GM19438 (cell line): ENCODE data around the gene REV1.

Experiments
- ATAC-seq: cut with Tn5 transposase; IDR thresholded peaks from one replicate; pipeline ENCODE4 v1.9.1; 2021; ENCODE audit warnings: low read depth; ENCODE audit not compliant: unreplicated experiment

REV1 gene

GRCh38 chr2:99458529-99458928 lies 31.3 kb downstream of the REV1 start:
- ATAC-seq = no peak

DNA sequence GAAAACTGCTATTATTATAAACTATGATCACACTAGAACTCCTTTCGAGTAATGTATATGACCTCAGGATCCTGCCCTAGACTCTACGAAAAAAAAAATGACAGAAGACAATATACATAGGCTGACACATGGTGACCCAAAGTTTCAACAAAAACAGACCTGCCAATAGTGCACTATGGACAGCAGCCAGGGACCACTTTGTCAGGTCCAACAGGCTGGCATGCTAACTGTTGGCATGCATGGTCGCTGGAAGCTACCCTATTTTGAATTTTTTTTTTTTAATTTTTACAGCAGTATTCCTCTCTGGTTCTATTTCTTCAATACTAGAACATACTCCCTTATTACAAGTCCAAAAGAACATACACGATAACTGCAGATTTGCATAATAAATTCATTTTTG lies 38.1 kb downstream of the REV1 start:
- no peak for ATAC-seq

DNA sequence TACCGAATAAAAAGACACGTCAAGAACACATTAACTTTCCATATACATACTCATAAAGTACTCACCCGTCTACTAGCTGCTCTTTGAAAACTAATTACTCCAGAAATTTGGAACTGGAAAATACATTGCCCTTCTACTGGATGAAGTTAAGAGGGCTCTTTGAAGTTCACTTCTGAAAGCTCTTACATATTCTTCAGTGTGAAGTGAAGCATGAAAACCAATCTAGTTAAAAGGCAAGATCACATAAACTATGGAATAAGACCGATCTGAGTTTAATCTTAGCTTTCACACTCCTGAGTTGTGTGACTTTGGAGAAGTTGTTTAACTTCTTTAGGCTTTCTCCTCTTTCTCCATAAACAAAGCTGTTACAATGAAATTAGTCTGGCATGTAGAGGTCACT lies 38.5 kb downstream of the REV1 start:
- ATAC-seq = no peak

- ATAC-seq = no peak
These were observed 39.6 kb downstream of the REV1 start for GRCh38 chr2:99450199-99450598.

DNA sequence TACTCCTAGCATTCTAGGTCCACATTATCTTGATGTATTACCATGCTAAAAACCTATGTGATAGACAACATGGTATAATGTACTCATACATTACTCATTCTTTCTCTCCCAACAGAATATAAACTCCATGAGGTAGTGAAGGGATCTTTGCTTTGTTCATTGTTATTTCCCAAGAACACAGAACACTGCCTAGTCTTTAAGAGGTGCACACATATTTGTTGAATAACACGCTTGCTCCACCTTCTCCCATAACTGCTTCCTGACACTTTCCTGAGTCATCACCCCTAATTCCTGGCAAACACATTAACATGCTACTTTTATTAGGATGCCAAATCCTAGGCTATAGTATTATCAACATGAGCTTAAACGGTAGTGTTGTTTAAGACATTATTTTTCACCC lies 41.3 kb downstream of the REV1 start:
- ATAC-seq = no peak

DNA sequence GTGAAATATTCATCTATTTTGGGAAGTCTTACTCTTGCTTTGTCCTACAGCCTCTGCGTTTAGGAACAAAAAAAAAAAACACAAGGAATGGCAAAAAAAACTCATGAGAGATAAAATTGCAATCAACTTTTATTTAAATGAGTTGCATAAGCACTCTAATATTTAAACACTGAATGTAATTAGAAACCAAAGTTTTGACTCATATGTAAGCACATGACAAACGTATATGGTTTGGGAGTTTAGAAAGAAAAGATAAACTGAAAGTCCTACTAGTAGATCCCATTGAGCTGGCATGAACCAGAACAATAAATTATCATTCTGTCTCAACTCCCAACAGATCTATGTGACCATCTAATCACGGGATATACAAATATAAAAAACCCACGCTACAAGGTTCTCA lies 44.8 kb downstream of the REV1 start:
- ATAC-seq = no peak

DNA sequence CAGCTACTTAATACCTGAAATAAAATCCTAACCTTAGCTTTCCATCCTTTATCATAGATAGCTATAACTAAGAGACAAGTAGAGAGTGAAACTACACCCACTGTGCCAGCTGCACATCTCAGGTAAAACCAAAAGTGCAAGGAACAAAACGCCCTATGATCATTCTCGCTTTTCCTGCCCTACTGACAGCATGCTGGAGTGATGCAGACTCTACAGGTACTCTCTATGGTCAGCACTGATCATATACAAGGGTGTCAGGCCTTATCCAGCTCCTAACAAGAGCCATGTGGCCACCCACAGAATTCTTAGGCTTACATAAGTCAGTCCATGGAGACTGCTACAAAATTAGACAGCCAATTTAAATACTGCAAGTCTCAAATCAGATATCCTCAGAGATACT lies 45.6 kb downstream of the REV1 start:
- ATAC-seq = no peak

- ATAC-seq = no peak
These were observed 47.0 kb downstream of the REV1 start for GRCh38 chr2:99442837-99443236.

GRCh38 chr2:99439971-99440505 lies 49.8 kb downstream of the REV1 start:
- no peak for ATAC-seq

DNA sequence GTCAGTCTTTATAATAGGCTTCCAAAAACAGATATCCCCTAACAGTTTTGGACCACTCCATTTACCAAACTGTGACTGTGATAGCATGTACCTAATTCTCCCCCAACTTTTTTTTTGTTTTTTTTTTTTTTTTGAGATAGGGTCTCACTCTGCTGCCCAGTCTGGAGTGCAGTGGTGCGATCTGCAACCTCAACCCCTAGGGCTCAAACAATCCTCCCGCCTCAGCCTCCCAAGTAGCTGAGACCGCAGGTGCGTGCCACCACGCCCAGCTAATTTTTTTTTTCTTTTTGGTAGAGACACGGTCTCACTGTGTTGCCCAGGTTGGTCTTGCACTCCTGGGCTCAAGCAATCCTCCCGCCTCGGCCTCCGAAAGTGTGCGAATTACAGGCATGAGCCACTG lies 52.9 kb downstream of the REV1 start:
- no peak for ATAC-seq

- no peak for ATAC-seq
These were observed 56.5 kb downstream of the REV1 start for GRCh38 chr2:99433340-99433739.

- no peak for ATAC-seq
These were observed 58.1 kb downstream of the REV1 start for GRCh38 chr2:99431587-99432275.

GRCh38 chr2:99430614-99431291 lies 59.1 kb downstream of the REV1 start:
- no peak for ATAC-seq

DNA sequence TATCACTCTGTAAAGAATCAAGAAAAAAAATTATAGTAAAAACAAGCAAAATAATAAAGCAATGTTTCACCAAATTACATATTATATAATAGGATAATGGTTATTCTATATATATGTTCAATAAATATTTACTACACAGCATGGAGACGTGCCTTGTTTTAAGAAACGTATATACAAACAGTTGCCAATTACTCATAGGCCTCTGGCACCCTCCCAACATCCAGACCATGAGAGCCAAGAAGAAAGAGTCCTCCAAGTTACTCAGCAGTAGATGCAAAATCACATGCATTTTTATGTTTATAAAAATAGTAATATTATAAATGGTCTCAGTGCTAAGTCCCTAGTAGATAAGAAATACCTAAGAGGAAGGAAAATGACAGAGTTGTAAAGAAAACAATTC lies 64.8 kb downstream of the REV1 start:
- ATAC-seq = no peak

DNA sequence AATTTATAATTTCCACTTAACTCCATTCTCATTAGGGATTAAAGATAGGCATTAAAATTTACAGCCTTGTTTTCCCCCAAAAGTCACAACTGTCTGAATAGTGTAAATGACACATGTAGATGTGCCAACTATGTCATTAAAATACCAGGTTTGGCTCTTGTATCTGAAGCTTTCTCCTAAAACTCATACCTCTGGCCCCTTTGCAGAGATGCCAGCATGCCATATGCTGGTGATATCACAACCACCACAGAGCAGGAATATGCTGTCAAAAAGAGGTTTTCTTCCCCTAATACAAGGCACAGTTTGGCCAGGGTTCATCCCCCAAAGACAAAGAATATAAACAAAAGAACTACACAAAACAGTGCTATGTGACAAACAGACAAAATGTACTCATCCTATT lies 65.4 kb downstream of the REV1 start:
- no peak for ATAC-seq

GRCh38 chr2:99422599-99422998 lies 67.2 kb downstream of the REV1 start:
- ATAC-seq = no peak

GRCh38 chr2:99421469-99421868 lies 68.3 kb downstream of the REV1 start:
- ATAC-seq = no peak

- ATAC-seq = no peak
These were observed 69.0 kb downstream of the REV1 start for GRCh38 chr2:99420751-99421299.

DNA sequence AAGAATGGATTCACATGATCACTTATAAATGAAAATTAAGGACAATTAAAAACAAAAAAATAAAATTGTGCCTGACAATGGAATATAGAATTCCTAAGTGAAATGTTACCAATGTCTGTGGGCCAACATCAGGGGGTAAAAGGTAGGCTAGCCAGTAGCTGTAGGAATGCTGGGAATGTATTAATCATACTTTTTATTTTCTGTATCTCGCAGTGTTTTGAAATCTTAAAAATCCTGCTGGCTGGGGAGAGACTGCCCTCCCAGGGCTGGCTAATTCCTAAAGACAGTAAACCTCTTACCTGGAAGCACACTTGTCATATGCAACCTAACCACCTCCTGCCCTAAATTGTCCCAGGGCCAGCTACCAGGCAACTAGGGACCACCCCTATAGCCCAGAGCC lies 69.8 kb downstream of the REV1 start:
- ATAC-seq = no peak

DNA sequence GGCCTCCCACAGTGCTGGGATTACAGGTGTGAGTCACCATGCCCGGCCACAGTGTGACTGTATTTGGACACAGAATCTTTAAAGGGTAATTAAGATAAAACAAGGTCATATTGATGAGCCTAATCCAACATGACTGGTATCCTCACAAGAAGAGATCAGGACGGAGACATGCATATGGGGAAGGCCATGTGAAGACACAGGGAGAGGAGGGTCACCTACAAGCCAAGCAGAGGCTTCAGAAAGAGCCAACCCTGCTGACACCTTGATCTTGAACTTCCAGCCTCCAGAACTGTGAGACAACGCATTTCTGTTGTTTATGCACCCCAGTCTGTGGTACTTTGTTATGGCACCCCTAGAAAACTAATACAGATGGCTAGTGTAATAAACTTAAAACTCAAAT lies 72.4 kb downstream of the REV1 start:
- no peak for ATAC-seq

DNA sequence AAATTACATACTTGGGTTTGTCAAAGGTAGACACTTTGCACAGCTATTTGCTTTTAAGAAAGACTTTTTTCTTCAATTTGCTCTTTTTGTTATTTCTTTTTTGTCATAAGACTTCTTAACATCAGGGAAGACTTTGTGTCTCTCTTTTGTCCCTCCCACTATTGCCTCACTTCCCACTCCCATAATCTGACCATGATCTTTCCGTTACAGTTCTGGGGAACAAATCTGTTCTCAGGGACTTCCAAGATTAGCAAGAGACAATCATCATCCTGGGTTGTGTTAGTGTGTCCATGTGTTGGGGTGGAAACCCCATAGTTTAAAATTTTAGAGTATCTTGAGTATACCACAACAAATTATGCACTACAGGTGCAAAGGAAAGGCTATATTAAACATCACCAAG lies 75.3 kb downstream of the REV1 start:
- no peak for ATAC-seq

DNA sequence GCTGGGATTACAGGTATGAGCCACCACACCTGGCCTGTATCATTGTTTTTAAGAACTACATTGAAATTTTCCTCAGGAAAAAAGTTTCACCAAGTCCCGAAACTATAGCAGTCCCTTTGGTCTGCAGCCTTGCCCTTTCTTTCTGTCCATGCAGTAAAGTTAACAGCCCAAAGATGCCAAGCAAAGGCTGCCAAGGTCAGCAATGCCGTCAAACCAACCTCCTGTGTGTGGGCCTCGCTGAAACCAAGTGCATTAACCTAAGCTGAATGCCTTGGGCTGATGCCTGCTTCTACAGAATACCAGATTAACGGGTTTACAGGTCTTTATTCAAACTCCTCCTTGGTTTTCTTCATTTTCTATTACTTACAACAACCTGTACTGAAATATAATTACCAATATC lies 79.5 kb downstream of the REV1 start:
- ATAC-seq = no peak
